ENCODE data around the gene SAMD4A.

SAMD4A gene

DNA sequence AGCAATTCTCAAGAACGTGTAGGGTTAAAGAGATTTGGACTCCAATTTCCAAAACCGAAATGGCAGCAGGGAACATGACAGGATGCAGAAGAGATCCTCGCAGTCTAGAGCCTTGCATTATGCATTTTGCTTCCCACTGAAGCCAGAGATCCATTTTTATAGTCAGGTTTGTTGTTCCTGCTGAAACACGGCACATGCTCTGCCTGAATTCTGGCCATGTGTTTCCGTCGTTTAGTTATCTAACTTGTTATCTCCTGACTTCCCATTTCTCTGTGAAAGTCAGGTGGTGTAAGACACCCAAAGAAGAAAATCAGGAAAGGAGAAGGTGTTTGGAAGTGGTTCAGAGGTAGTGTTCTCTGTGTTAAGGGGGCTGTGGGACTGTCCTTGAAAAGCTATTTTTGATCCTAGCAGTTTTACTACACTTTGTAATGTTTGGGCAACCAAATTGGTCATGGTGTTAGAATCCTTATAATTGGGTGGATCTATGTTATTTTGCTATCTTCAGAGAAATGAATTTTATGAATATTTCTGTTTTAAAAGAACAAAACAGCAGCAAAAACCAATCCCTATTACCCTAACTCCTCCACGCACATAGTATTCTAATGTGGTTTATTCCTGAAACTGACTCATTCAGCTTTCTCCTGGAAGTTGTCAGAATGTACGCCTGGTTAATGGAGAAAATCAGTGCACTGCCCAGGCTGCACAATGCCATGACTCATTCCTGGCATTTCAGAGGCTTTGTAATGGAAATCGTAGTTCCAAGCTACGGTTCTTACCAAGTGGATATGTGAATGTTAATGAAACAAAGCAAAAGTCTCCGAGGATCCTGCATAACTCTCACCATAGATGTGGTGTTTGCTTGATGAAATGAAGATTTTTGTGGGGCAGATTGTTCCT is 110.1 kb downstream of the SAMD4A start:
- DNase-seq (ENCODE audit: low read depth in 2 of 2, low spot score in 1 of 2): no peak

- no peak for DNase-seq (ENCODE audit: low read depth in 2 of 2, low spot score in 1 of 2)
These were observed 113.7 kb downstream of the SAMD4A start for GRCh38 chr14:54680651-54681050.

DNA sequence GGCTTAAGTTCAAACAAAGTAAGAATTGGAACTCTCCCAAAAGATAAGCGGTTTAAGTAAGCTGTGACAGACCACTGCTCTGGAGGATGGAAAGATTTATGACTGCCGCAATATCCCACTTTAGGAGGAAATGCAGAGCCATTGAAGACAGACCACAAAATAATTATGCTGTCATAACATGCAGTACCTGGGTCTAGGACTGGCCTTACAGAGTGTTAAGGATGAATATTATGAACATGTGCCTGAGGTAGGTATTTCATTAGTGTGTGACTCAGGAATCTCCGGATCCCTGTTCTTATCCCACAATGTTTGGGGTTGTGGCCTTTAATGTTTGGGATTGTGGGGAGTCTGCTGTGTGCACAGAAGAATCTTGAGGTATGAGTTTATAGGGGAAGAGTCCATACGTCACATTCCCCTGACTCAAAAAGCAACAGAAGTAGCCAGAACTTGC is 114.9 kb downstream of the SAMD4A start:
- no peak for DNase-seq (ENCODE audit: low read depth in 2 of 2, low spot score in 1 of 2)

- DNase-seq (ENCODE audit: low read depth in 2 of 2, low spot score in 1 of 2): no peak
These were observed 115.7 kb downstream of the SAMD4A start for GRCh38 chr14:54682578-54682977.

DNA sequence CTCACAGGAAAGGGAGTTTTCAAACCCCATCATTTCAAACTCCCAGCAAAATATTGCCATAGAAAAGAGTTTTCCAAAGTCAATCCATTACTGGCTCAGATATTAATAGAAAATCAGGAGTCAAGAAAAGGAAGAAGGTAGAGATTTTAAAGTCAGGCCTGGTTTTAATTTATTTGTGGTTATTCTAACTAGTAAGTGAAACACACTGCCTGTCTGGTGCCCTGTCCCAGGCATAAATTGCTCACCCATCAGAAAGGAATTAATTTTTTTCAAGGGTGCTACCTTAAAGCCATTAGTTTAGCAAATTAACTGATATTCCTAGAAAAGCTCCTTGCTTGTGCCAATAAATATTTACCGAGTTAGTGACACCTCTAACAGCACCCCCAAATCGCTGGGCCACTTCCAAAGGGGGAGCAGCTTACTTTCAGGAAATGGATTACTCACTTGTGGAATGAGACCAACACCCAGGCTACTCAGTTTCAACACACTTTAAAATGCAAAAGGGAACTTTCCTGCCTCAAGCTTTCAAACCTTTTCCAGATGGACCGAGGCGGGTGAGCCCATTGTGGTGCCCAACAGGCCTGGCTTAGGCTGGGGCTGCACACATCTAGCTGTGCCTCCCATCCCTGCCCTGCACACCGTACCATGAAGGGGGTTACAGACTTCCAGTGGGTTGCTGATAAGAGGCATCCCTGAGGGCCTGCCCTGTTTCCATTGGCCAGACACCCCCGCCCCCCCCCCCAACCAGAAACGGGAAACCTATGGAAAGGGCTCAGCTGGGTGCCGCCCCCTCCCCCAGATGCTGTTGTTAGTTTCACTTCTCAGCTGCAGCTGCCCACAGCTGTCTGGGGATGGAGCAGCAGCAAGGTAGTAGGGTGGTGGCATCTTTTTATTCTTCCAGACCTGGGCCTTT is 117.2 kb downstream of the SAMD4A start:
- DNase-seq (ENCODE audit: low read depth in 2 of 2, low spot score in 1 of 2): no peak

GRCh38 chr14:54685286-54685845 is 118.4 kb downstream of the SAMD4A start:
- no peak for DNase-seq (ENCODE audit: low read depth in 2 of 2, low spot score in 1 of 2)

- no peak for DNase-seq (ENCODE audit: low read depth in 2 of 2, low spot score in 1 of 2)
These were observed 119.4 kb downstream of the SAMD4A start for GRCh38 chr14:54686219-54686870.

GRCh38 chr14:54686871-54687749 is 120.2 kb downstream of the SAMD4A start:
- no peak for DNase-seq (ENCODE audit: low read depth in 2 of 2, low spot score in 1 of 2)

- no peak for DNase-seq (ENCODE audit: low read depth in 2 of 2, low spot score in 1 of 2)
These were observed 120.8 kb downstream of the SAMD4A start for GRCh38 chr14:54687750-54688119.

DNA sequence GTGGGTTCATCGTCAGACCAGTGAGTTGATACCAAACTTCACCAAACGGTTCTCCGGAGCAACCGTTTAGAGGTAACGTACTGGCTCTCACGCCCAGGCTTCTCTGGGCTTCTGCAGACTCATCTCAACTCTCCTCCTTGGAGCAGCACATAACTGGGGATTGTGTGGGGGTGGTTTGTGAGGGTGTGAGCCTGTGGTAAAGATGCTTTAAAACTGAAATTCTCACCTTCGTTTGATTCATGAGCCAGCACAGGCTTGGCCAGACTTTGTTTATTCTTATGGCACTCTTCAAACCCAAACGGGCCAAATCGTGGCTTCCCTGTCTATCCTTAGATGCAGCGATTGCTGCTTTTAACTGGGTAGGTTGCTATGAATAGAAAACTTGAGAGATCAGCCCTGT is 121.3 kb downstream of the SAMD4A start:
- no peak for DNase-seq (ENCODE audit: low read depth in 2 of 2, low spot score in 1 of 2)

GRCh38 chr14:54689928-54690327 is 123.0 kb downstream of the SAMD4A start:
- DNase-seq (ENCODE audit: low read depth in 2 of 2, low spot score in 1 of 2): no peak

GRCh38 chr14:54690887-54691286 is 124.0 kb downstream of the SAMD4A start:
- DNase-seq (ENCODE audit: low read depth in 2 of 2, low spot score in 1 of 2): no peak

DNA sequence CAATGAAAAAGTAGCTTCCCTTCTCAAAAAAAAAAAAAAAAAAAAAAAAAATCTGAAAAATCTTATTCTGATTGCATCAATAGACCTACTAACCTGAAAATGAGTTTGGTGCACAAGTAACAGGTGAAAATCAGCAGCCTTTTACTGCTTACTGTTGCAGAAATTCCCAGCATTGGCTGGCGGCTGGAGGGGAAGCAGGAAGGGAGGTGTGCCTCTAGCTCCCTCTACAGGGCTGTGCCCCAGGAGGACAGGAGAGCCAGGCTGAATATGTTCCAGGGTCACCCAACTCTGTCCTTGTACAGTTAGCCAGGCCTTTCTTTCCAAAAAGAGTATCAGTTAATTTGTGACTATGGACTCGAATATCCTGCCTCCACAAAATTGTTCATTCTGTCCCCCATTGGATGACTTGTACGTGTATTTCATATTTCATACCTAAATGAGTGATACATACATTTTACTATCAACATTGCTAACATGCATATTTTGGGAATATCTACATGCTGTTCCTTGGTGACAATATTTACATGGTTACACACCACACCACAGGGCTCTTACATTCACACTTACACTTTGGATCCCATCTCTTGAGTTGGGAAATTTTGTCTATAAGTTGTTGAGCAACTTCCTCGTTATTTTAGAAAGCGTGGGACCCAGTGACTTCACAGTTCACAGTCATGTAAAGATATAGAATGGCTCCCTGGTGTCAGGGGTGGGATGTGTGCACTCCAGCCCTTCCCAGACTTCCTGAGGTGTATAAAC is 124.8 kb downstream of the SAMD4A start:
- no peak for DNase-seq (ENCODE audit: low read depth in 2 of 2, low spot score in 1 of 2)

- no peak for DNase-seq (ENCODE audit: low read depth in 2 of 2, low spot score in 1 of 2)
These were observed 125.4 kb downstream of the SAMD4A start for GRCh38 chr14:54692284-54692772.

GRCh38 chr14:54693761-54694160 is 126.8 kb downstream of the SAMD4A start:
- DNase-seq (ENCODE audit: low read depth in 2 of 2, low spot score in 1 of 2): no peak

DNA sequence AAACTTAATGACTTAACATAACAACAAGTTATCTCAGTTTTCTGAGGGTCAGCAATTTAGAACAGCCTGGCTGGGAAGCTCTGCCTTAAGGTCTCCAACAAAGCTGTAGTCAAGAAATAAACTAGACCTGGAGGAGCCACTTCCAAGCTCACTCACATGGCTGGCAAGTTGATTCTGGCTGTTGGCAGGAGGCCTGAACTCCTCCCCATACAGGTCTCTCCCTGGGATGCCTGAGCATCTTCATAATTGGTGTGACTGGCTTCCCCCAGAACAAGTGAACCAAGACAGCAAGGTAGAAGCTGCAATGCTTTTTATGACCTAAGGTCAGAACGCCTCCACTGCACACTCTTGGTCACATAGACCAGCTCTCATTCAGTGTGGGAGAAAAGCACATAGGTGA is 128.3 kb downstream of the SAMD4A start:
- DNase-seq (ENCODE audit: low read depth in 2 of 2, low spot score in 1 of 2): no peak

DNA sequence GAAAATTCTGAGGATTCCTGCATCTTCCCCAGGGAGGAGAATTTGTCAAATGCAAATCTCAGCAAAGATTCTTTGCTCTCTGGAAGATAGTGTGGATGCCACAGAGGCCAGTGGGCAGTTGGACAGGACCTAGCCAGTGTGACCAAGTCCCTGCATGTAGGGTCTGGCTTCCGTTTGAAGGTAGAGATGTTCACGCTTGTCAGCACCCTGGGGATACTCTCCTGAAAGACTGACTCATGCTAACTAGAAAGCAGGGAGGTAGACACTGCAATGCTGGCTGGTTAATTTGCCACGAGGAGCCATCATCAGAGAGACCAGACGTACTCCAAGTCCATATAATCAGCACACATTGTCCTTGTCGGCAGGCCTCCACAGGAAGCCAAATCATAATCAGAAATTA is 130.1 kb downstream of the SAMD4A start:
- no peak for DNase-seq (ENCODE audit: low read depth in 2 of 2, low spot score in 1 of 2)

- DNase-seq (ENCODE audit: low read depth in 2 of 2, low spot score in 1 of 2): no peak
These were observed 130.9 kb downstream of the SAMD4A start for GRCh38 chr14:54697803-54698202.

GRCh38 chr14:54698501-54698900 is 131.6 kb downstream of the SAMD4A start:
- DNase-seq (ENCODE audit: low read depth in 2 of 2, low spot score in 1 of 2): no peak

Data from stimulated activated CD8-positive, alpha-beta memory T cell treated with anti-CD3 and anti-CD28 coated beads, Interleukin-4, amount 100 ng/mL, for 4 hours (primary cell).